Transverse colon (tissue), 4 donors: ENCODE results near the gene ECSIT. TPM values are rescaled to one million over a fixed set of nuclear protein-coding genes. Genes with fewer than 3 reads are reported as not detected.
A peak's percentile ranks its signal among the peaks of the same experiment; 100 is the strongest.

ENCODE experiments used
- DNase-seq: peaks from one replicate; pipeline ENCODE4 v3.0.0-alpha.2; 2019
- H3K27ac ChIP-seq, 4 donors: fragments of 200-600 bp; sonication (generic); 2 replicates each; pipeline ENCODE4 v1.5.1; 2016 to 2018; ENCODE audit warnings: inconsistent platforms in 4 of 4
- H3K27me3 ChIP-seq: fragments of 200-600 bp; sonication (generic); 2 replicates; pipeline ENCODE4 v1.5.1; 2017; ENCODE audit warnings: inconsistent platforms
- H3K36me3 ChIP-seq, 4 donors: fragments of 200-600 bp; sonication (generic); 2 replicates each; pipeline ENCODE4 v1.5.1; 2017 to 2019; ENCODE audit warnings: inconsistent platforms in 4 of 4
- H3K4me1 ChIP-seq, 4 donors: fragments of 200-600 bp; sonication (generic); 2 replicates each; pipeline ENCODE4 v1.5.1; 2017 to 2020; ENCODE audit warnings: inconsistent platforms in 4 of 4
- H3K4me3 ChIP-seq, 4 donors: fragments of 200-600 bp; sonication (generic); 1 replicate in 1 of 4; 2 replicates in 3 of 4; pipeline versions ENCODE4 v1.5.1 to v1.6.1; 2017 to 2019; ENCODE audit warnings: inconsistent platforms in 4 of 4
- H3K9me3 ChIP-seq, 2 donors: fragments of 200-600 bp; sonication (generic); 2 replicates each; pipeline ENCODE4 v1.5.1; 2017 to 2019; ENCODE audit warnings: inconsistent platforms in 2 of 2
- EP300 ChIP-seq: sonication (generic); formaldehyde crosslinking; IDR thresholded peaks from one replicate; pipeline ENCODE4 v1.6.1; 2017; ENCODE audit warnings: antibody characterized with exemption, low read depth
- POLR2A ChIP-seq: fragments of 450-650 bp; IDR thresholded peaks from one replicate; pipeline ENCODE4 v1.6.1; 2016; ENCODE audit warnings: antibody characterized with exemption, mild to moderate bottlenecking, moderate library complexity
- POLR2AphosphoS5 ChIP-seq, 3 donors: sonication (generic); formaldehyde crosslinking; IDR thresholded peaks; one replicate each; pipeline ENCODE4 v1.6.1; 2016; ENCODE audit warnings: antibody characterized with exemption in 3 of 3
- WGBS, 2 donors: methylation state at CpG; one replicate each; pipeline ENCODE4 v1.1.5; 2018; ENCODE audit warnings: low coverage in 1 of 2; 5-methylcytosine and 5-hydroxymethylcytosine counted together
- in situ Hi-C, 4 donors: fragments of 200-750 bp; cut with MboI; loops; one replicate each; pipeline versions ENCODE4 v1.15.0 to v1.15.1; 2017; ENCODE audit warnings: low sequenced_read_pairs in 3 of 4, low pct_ligation_motif_present in 1 of 4, low pct_unique_long_range_greater_than_20kb in 1 of 4
- intact Hi-C: fragments of 100-400 bp; cut with DNase I; formaldehyde crosslinking; loops from one replicate; pipeline ENCODE4 v1.15.1; 2023; ENCODE audit warnings: low total_unique reads
- total RNA-seq, 4 donors: library from RNA; depleted of rRNA; stranded (reverse); fragments of >200 nt; gene quantifications; one replicate each; pipeline ENCODE4 v1.1.0, GENCODE V29; 2016
- TF ChIP-seq, protein P1 (sequence below), 5 experiments: fragments of 200-600 bp in 3 of 5; fragments of 450-650 bp in 2 of 5; sonication (generic) in 3 of 5; IDR thresholded peaks; 1 replicate in 2 of 5; 2 replicates in 3 of 5; pipeline ENCODE4 v1.5.1; 2016 to 2017; ENCODE audit warnings: antibody characterized with exemption in 5 of 5, inconsistent platforms in 3 of 5, mild to moderate bottlenecking in 2 of 5, moderate library complexity in 1 of 5

ECSIT gene
- total RNA-seq, 4 donors from 2014 or later, result 20.9 to 63.4 (median 39.1) TPM

GRCh38 chr19:11550265-11550664 is 21.3 kb upstream of the ECSIT start:
- Histone ChIP-seq H3K27me3 (no peaks in the 10 kb centered on the region), H3K4me1 (no peaks in the 10 kb centered on the region), H3K4me3 (no peak overlapping the region), H3K27ac (peak overlapping the region in 3 of 4 donors; percentile 61 to 88 (median 85)), H3K9me3 (no peaks in the 10 kb centered on the region), H3K36me3 (peaks cover 0 to 6% (median 0%) of the 10 kb centered on the region in 4 donors)
- in situ Hi-C loops, result no loop called here
- no peak for DNase-seq
- WGBS, 2 donors, result 80 to 89% methylated on average over 1 to 8 of the region's 8 CpGs
- intact Hi-C loops, result no loop called here
- TF ChIP-seq EP300 (no peak), POLR2AphosphoS5 (IDR thresholded peaks at IDR 0.05) (no peak), POLR2A (no peak)
- TF ChIP-seq, protein P1, sequence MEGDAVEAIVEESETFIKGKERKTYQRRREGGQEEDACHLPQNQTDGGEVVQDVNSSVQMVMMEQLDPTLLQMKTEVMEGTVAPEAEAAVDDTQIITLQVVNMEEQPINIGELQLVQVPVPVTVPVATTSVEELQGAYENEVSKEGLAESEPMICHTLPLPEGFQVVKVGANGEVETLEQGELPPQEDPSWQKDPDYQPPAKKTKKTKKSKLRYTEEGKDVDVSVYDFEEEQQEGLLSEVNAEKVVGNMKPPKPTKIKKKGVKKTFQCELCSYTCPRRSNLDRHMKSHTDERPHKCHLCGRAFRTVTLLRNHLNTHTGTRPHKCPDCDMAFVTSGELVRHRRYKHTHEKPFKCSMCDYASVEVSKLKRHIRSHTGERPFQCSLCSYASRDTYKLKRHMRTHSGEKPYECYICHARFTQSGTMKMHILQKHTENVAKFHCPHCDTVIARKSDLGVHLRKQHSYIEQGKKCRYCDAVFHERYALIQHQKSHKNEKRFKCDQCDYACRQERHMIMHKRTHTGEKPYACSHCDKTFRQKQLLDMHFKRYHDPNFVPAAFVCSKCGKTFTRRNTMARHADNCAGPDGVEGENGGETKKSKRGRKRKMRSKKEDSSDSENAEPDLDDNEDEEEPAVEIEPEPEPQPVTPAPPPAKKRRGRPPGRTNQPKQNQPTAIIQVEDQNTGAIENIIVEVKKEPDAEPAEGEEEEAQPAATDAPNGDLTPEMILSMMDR (IDR thresholded peaks at IDR 0.05), result no peak

DNA sequence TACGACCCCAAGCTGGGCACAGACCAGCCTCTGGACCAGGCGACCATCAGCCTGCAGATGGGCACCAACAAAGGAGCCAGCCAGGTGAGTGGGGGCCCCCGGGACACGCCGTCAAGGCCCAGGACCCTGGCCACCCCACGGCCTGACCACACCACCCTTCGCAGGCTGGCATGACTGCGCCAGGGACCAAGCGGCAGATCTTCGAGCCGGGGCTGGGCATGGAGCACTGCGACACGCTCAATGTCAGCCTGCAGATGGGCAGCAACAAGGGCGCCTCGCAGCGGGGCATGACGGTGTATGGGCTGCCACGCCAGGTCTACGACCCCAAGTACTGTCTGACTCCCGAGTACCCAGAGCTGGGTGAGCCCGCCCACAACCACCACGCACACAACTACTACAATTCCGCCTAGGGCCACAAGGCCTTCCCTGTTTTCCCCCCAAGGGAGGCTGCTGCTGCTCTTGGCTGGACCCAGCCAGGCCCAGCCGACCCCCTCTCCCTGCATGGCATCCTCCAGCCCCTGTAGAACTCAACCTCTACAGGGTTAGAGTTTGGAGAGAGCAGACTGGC is 20.5 kb upstream of the ECSIT start:
- intact Hi-C loops, result no loop called here
- no peaks in the 10 kb centered on the region for H3K4me1 ChIP-seq
- TF ChIP-seq POLR2AphosphoS5 (IDR thresholded peaks at IDR 0.05), result peak in 1 of 3 donors; percentile 38
- no peak for TF ChIP-seq POLR2A
- in situ Hi-C loops, result no loop called here
- DNase-seq, result no peak
- H3K9me3 ChIP-seq, result no peaks in the 10 kb centered on the region
- 92 to 100% methylated on average over 1 to 24 of the region's 24 CpGs for WGBS, 2 donors
- H3K27me3 ChIP-seq, result no peaks in the 10 kb centered on the region
- peak overlapping the region in 3 of 4 donors; percentile 61 to 88 (median 85) for H3K27ac ChIP-seq
- H3K36me3 ChIP-seq, result peaks cover 0 to 6% (median 0%) of the 10 kb centered on the region in 4 donors
- no peak overlapping the region for H3K4me3 ChIP-seq

GRCh38 chr19:11547929-11548700 is 19.2 kb upstream of the ECSIT start:
- H3K36me3 ChIP-seq, result peaks cover 0 to 4% (median 0%) of the 10 kb centered on the region in 4 donors
- WGBS, 2 donors, result 86 to 97% methylated on average over 5 to 14 of the region's 14 CpGs
- H3K4me3 ChIP-seq, result no peak overlapping the region
- TF ChIP-seq POLR2AphosphoS5 (IDR thresholded peaks at IDR 0.05) (no peak), POLR2A (no peak), EP300 (no peak)
- TF ChIP-seq, protein P1 (IDR thresholded peaks at IDR 0.05), result no peak
- in situ Hi-C loops (no loop called here), intact Hi-C loops (no loop called here)
- H3K27ac ChIP-seq, result peak overlapping the region in 3 of 4 donors; percentile 2 to 97 (median 88)
- no peak for DNase-seq
- no peaks in the 10 kb centered on the region for H3K9me3 ChIP-seq
- H3K4me1 ChIP-seq, result no peaks in the 10 kb centered on the region
- no peaks in the 10 kb centered on the region for H3K27me3 ChIP-seq

GRCh38 chr19:11541238-11541637 is 12.3 kb upstream of the ECSIT start:
- in situ Hi-C loops, result no loop called here
- Histone ChIP-seq H3K36me3 (no peaks in the 10 kb centered on the region), H3K4me3 (peak overlapping the region in 2 of 4 donors; percentile 40 to 49), H3K4me1 (peaks cover 0 to 5% (median 2%) of the 10 kb centered on the region in 4 donors), H3K27me3 (peaks cover 24% of the 10 kb centered on the region), H3K27ac (peak overlapping the region; percentile 86 to 97 (median 89)), H3K9me3 (no peaks in the 10 kb centered on the region)
- WGBS, 2 donors, result 52% methylated on average over 3 of the region's 3 CpGs; no CpG with 5 or more reads in 1 of the 2 donors
- intact Hi-C loops, result no loop called here
- TF ChIP-seq POLR2AphosphoS5 (IDR thresholded peaks at IDR 0.05) (no peak), POLR2A (no peak), EP300 (no peak)
- TF ChIP-seq, protein P1 (IDR thresholded peaks at IDR 0.05), result no peak
- DNase-seq, result no peak
